Activated B cell treated with CpG ODN at 0.5 μM for 24 hours (primary cell): ENCODE data around the gene SLC15A1. TPM values are rescaled to one million over a fixed set of nuclear protein-coding genes. Genes with fewer than 3 reads are reported as not detected.

ENCODE experiments used
- ATAC-seq: fragments of 200-7000 bp; cut with Tn5 transposase; one replicate; pipeline ENCODE4 v1.10.0; 2021; ENCODE audit warnings: low read depth, mild to moderate bottlenecking, moderate library complexity
- CTCF ChIA-PET: fragments of 350-600 bp; sonication (Branson Sonifier 250); formaldehyde crosslinking; loops from one replicate; lab custom pipeline; 2021; ENCODE audit warnings: antibody characterized with exemption; lab: Charles Lee
- POLR2A ChIA-PET: fragments of 350-600 bp; sonication (Branson Sonifier 250); formaldehyde crosslinking; loops from one replicate; lab custom pipeline; 2021; ENCODE audit warnings: antibody characterized with exemption; lab: Charles Lee
- DNase-seq: peaks from one replicate; pipeline ENCODE4 v3.0.0; 2022
- H3K27ac Mint-ChIP-seq: one replicate; pipeline ENCODE4 v1.8.0; 2020; ENCODE audit warnings: mixed read lengths
- H3K27me3 Mint-ChIP-seq: one replicate; pipeline ENCODE4 v1.8.0; 2021; ENCODE audit warnings: mixed read lengths
- H3K36me3 Mint-ChIP-seq: one replicate; pipeline ENCODE4 v1.8.0; 2021; ENCODE audit warnings: low read depth, mixed read lengths
- H3K4me1 Mint-ChIP-seq: one replicate; pipeline ENCODE4 v1.8.0; 2021; ENCODE audit warnings: mixed read lengths
- H3K4me3 Mint-ChIP-seq: one replicate; pipeline ENCODE4 v1.8.0; 2020; ENCODE audit warnings: mild to moderate bottlenecking, mixed read lengths
- H3K9me3 Mint-ChIP-seq: one replicate; pipeline ENCODE4 v1.8.0; 2020; ENCODE audit warnings: mixed read lengths
- intact Hi-C: fragments of 100-400 bp; cut with micrococcal nuclease; formaldehyde crosslinking; loops from one replicate; pipeline ENCODE4 v1.15.1; 2024
- total RNA-seq: library from RNA; stranded (reverse); gene quantifications from 2 replicates; pipeline ENCODE4 v1.2.3, GENCODE V29; 2022
- TF ChIP-seq, protein P1 (sequence below): fragments of 200-600 bp; IDR thresholded peaks from one replicate; pipeline ENCODE4 v1.8.0; 2022; ENCODE audit warnings: antibody characterized with exemption, mild to moderate bottlenecking

Gene SLC15A1
- total RNA-seq, 1 donor from 2014 or later: not detected

DNA sequence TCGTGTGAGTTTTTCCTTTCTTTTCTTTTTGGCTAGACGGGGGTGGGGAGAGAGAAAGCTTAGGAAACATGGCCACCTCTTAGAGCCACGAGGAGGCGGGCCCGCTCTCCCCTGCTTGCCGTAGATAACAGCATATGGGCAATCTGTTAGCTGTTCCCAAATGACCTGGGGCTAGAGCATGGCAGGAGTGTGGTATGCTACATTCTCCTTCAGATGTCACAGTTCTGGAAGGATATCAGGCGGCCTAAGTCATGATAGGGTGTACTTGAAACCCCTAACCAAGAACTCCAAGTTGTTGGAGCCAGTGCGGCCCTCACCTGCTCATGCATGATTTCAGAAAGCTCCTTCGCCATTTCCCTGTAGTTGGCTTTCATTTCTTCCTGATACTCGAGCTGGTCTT lies 44.3 kb upstream of the SLC15A1 start:
- H3K27ac Mint-ChIP-seq: no peak overlapping the region
- ChIA-PET CTCF (no interaction called here), POLR2A (interaction anchor here (0.7 kb wide), 1 partner anchor 14 kb away, joined by 3 read pairs; no protein-coding TSS in a partner anchor)
- intact Hi-C loops: no loop called here
- no peaks in the 10 kb centered on the region for H3K27me3 Mint-ChIP-seq
- no peaks in the 10 kb centered on the region for H3K4me1 Mint-ChIP-seq
- H3K4me3 Mint-ChIP-seq: no peak overlapping the region
- TF ChIP-seq, protein P1, sequence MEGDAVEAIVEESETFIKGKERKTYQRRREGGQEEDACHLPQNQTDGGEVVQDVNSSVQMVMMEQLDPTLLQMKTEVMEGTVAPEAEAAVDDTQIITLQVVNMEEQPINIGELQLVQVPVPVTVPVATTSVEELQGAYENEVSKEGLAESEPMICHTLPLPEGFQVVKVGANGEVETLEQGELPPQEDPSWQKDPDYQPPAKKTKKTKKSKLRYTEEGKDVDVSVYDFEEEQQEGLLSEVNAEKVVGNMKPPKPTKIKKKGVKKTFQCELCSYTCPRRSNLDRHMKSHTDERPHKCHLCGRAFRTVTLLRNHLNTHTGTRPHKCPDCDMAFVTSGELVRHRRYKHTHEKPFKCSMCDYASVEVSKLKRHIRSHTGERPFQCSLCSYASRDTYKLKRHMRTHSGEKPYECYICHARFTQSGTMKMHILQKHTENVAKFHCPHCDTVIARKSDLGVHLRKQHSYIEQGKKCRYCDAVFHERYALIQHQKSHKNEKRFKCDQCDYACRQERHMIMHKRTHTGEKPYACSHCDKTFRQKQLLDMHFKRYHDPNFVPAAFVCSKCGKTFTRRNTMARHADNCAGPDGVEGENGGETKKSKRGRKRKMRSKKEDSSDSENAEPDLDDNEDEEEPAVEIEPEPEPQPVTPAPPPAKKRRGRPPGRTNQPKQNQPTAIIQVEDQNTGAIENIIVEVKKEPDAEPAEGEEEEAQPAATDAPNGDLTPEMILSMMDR: no peak
- peaks cover 57% of the 10 kb centered on the region for H3K36me3 Mint-ChIP-seq
- H3K9me3 Mint-ChIP-seq: no peaks in the 10 kb centered on the region
- ATAC-seq: no peak
- no peak for DNase-seq

DNA sequence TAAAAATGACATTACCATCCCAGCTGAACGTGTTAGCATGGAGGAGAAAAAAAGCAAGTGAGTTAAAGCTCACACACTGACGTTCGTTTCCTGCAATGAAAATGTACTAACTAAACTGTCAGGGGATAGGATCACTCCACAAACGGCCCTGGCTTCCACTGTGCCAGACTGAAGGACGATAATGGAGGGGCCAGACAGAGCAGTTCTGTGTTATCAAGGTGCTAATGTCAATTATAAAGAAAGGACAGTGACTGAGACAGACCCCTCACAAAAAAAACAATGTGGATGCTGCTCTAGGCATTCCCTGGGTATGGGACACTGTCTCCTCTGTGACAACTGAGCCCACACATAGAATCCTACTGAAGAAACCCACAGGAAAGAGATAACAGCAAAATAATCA lies 43.7 kb upstream of the SLC15A1 start:
- Mint-ChIP-seq H3K4me1 (no peaks in the 10 kb centered on the region), H3K9me3 (no peaks in the 10 kb centered on the region), H3K27ac (no peak overlapping the region), H3K27me3 (no peaks in the 10 kb centered on the region), H3K4me3 (no peak overlapping the region), H3K36me3 (peaks cover 57% of the 10 kb centered on the region)
- intact Hi-C loops: no loop called here
- POLR2A ChIA-PET: no interaction called here
- TF ChIP-seq, protein P1: no peak
- no peak for DNase-seq
- CTCF ChIA-PET: no interaction called here
- ATAC-seq: no peak

GRCh38 chr13:98795220-98795619 lies 42.7 kb upstream of the SLC15A1 start:
- H3K36me3 Mint-ChIP-seq: peaks cover 56% of the 10 kb centered on the region
- TF ChIP-seq, protein P1: no peak
- no peaks in the 10 kb centered on the region for H3K27me3 Mint-ChIP-seq
- no peaks in the 10 kb centered on the region for H3K4me1 Mint-ChIP-seq
- ChIA-PET POLR2A (no interaction called here), CTCF (no interaction called here)
- DNase-seq (no peak), ATAC-seq (no peak)
- intact Hi-C loops: no loop called here
- no peak overlapping the region for H3K4me3 Mint-ChIP-seq
- no peak overlapping the region for H3K27ac Mint-ChIP-seq
- H3K9me3 Mint-ChIP-seq: no peaks in the 10 kb centered on the region

DNA sequence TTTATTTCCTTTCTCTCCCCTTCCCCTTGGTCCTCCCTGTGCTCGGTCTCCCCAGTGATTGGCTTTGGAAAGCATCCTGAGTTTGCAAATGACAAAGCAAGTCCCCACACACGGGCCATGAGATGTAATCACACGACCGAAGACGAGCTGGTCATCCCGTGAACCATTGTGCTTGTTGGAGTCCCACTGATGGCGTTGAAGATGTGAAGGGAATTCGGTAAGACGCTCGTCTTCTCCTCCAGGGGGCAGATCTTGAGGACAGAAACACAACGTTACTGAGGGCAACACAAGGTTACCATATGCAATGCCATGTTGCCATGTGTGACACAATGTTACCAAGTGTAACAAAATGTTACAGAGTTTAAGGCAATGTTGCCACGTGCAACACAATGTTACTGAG lies 42.0 kb upstream of the SLC15A1 start:
- POLR2A ChIA-PET: no interaction called here
- no peak for ATAC-seq
- Mint-ChIP-seq H3K36me3 (peaks cover 51% of the 10 kb centered on the region), H3K27me3 (peaks cover 2% of the 10 kb centered on the region), H3K4me1 (no peaks in the 10 kb centered on the region), H3K9me3 (no peaks in the 10 kb centered on the region), H3K4me3 (no peak overlapping the region), H3K27ac (no peak overlapping the region)
- TF ChIP-seq, protein P1: no peak
- DNase-seq: no peak
- CTCF ChIA-PET: no interaction called here
- intact Hi-C loops: no loop called here

DNA sequence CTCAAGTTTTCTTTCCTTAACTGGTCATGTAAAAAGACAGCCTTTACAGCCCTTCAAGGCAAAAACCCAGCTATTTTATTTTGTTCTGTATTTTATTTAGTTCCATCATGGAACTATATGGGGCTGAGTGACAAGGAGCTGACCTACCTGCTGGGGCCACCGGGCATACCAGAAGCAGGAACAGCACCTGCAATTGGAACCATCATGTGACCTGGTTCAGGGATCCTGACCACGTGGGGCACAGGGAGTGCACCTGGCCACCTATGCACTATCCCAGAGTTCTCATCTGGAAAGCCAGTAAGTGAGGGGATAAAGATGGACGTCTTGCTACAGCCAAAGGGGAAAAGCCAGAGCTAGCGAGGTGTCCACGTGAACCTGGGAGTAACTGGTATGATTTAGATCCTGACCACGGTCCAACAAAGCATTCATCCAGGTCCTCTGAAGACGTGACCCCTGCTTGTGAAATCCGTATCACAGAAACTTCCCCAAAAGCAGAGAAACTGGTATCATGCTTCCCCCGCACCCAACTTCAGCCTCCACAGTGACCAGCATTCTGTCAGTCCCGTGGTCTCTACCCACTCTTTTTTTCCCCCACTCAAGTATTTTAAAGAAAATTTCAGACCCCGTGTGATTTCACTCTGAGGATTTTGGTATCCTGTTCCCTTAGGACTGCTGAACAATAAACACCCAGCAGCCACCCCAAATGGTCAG lies 40.5 kb upstream of the SLC15A1 start:
- intact Hi-C loops: no loop called here
- Mint-ChIP-seq H3K27ac (no peak overlapping the region), H3K4me3 (no peak overlapping the region), H3K27me3 (peaks cover 8% of the 10 kb centered on the region), H3K9me3 (no peaks in the 10 kb centered on the region), H3K36me3 (peaks cover 37% of the 10 kb centered on the region), H3K4me1 (no peaks in the 10 kb centered on the region)
- TF ChIP-seq, protein P1: no peak
- no peak for DNase-seq
- ATAC-seq: no peak
- ChIA-PET POLR2A (no interaction called here), CTCF (no interaction called here)
